Measurements from ENCODE around the gene ATP2A1. TPM values are rescaled to one million over a fixed set of nuclear protein-coding genes. Genes with fewer than 3 reads are reported as not detected.

The ATP2A1 gene
- total RNA-seq, 1 experiment from 2014 or later, result 10.3 TPM

DNA sequence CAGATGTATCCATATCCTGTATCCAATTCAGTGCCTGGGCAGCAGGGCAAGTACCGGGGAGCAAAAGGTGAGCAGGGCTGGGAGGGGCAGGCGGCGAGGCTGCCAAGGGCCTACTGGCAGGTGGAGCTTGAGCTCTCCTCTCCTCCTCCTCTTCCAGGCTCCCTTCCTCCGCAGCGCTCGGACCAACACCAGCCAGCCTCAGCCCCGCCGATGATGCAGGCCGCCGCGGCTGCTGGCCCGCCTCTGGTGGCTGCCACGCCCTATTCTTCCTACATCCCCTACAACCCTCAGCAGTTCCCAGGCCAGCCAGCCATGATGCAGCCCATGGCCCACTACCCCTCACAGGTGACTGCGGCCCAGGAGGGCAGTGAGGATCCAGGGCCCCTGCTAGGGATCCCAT, 43.9 kb upstream of the ATP2A1 start:
- CTCF ChIA-PET, result no interaction called here
- no peaks in the 10 kb centered on the region for H3K9me3 ChIP-seq (ENCODE audit: control insufficient read depth in 1 of 2, insufficient read depth in 1 of 2, low read depth in 1 of 2, low read length in 2 of 2)
- 0 out of 2 replicates have a peak, but pooled peaks cover 3% of the 10 kb centered on the region for H4K20me1 ChIP-seq (ENCODE audit: insufficient read depth)
- H3K4me1 ChIP-seq (ENCODE audit: control insufficient read depth in 1 of 2, insufficient read depth in 2 of 2, low read length in 2 of 2), result no peaks in the 10 kb centered on the region
- DNase-seq (ENCODE audit: low read depth, low spot score), result no peak
- no peak overlapping the region for H3K4me3 ChIP-seq (replicated peaks in 1 of 2; ENCODE audit: low read depth in 1 of 2, low read length in 2 of 2)
- H3K4me2 ChIP-seq (ENCODE audit: low read length), result no peak overlapping the region
- RAD21 ChIA-PET (ENCODE audit: low non-redundant PET in 1 of 2, low total read pairs in 2 of 2, uncharacterized antibody in 2 of 2, unreplicated experiment in 2 of 2), result no interaction called here
- peaks cover 45% of the 10 kb centered on the region for H3K79me2 ChIP-seq (ENCODE audit: insufficient read depth, low read length)
- H3K9ac ChIP-seq (ENCODE audit: low read length), result no peak overlapping the region
- H3K36me3 ChIP-seq (ENCODE audit: control insufficient read depth in 1 of 2, insufficient read depth in 2 of 2, low read length in 2 of 2), result peaks cover 70 to 72% of the 10 kb centered on the region in 2 experiments
- H3K27me3 ChIP-seq (ENCODE audit: insufficient read depth, low read length), result no peaks in the 10 kb centered on the region
- BruUV-seq (replicated peaks), result no TSS peak
- H3K9me2 ChIP-seq (ENCODE audit: insufficient read depth), result no peaks in the 10 kb centered on the region
- POLR2A ChIA-PET, result no interaction called here
- ATAC-seq, result no peak
- H3K27ac ChIP-seq (ENCODE audit: low read depth, low read length), result no peak overlapping the region; the same call in 1 of the 2 replicates
- no peak overlapping the region for H2AFZ ChIP-seq (ENCODE audit: low read depth, low read length, poor library complexity, severe bottlenecking)
- TF ChIP-seq EGR1 (IDR thresholded peaks at IDR 0.05; ENCODE audit: low read depth), result no peak
- TF ChIP-seq CBX3 (IDR thresholded peaks at IDR 0.05; ENCODE audit: low read depth), result no peak
- no peak for TF ChIP-seq CTCF (IDR thresholded peaks at IDR 0.05 in 2 of 3, conservative IDR thresholded peaks at IDR 0.05 in 1 of 3; ENCODE audit: borderline replicate concordance in 1 of 3, insufficient read depth in 1 of 3, low read depth in 2 of 3, low read length in 2 of 3)
- TF ChIP-seq FOSL1 (IDR thresholded peaks at IDR 0.05; ENCODE audit: low read depth), result no peak
- TF ChIP-seq, protein P1, sequence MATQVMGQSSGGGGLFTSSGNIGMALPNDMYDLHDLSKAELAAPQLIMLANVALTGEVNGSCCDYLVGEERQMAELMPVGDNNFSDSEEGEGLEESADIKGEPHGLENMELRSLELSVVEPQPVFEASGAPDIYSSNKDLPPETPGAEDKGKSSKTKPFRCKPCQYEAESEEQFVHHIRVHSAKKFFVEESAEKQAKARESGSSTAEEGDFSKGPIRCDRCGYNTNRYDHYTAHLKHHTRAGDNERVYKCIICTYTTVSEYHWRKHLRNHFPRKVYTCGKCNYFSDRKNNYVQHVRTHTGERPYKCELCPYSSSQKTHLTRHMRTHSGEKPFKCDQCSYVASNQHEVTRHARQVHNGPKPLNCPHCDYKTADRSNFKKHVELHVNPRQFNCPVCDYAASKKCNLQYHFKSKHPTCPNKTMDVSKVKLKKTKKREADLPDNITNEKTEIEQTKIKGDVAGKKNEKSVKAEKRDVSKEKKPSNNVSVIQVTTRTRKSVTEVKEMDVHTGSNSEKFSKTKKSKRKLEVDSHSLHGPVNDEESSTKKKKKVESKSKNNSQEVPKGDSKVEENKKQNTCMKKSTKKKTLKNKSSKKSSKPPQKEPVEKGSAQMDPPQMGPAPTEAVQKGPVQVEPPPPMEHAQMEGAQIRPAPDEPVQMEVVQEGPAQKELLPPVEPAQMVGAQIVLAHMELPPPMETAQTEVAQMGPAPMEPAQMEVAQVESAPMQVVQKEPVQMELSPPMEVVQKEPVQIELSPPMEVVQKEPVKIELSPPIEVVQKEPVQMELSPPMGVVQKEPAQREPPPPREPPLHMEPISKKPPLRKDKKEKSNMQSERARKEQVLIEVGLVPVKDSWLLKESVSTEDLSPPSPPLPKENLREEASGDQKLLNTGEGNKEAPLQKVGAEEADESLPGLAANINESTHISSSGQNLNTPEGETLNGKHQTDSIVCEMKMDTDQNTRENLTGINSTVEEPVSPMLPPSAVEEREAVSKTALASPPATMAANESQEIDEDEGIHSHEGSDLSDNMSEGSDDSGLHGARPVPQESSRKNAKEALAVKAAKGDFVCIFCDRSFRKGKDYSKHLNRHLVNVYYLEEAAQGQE (IDR thresholded peaks at IDR 0.05; ENCODE audit: low read depth), result no peak
- TF ChIP-seq EZH2 (IDR thresholded peaks at IDR 0.05), result no peak
- TF ChIP-seq POLR2AphosphoS5 (IDR thresholded peaks at IDR 0.05; ENCODE audit: low read depth, low read length), result no peak
- no peak for TF ChIP-seq TCF7L2 (IDR thresholded peaks at IDR 0.05; ENCODE audit: borderline replicate concordance, extremely low read depth, insufficient read depth, insufficient read length)
- no peak for TF ChIP-seq JUND (IDR thresholded peaks at IDR 0.05)
- no peak for TF ChIP-seq CEBPB (IDR thresholded peaks at IDR 0.05; ENCODE audit: low read depth)
- no peak for TF ChIP-seq ZFX (IDR thresholded peaks at IDR 0.05)
- no peak for TF ChIP-seq SRF (IDR thresholded peaks at IDR 0.05; ENCODE audit: low read depth)
- no peak for TF ChIP-seq RAD21 (IDR thresholded peaks at IDR 0.05; ENCODE audit: low read depth)
- TF ChIP-seq EZH2phosphoT487 (IDR thresholded peaks at IDR 0.05; ENCODE audit: borderline replicate concordance), result no peak
- TF ChIP-seq ATF3 (IDR thresholded peaks at IDR 0.05), result no peak
- no peak for TF ChIP-seq ELF1 (IDR thresholded peaks at IDR 0.05; ENCODE audit: borderline replicate concordance, low read depth)
- intact Hi-C loops (cut with micrococcal nuclease), result no loop called here

Measured in HCT116 (cell line).